ENCODE measurements around the gene SMARCAL1. TPM values are rescaled to one million over a fixed set of nuclear protein-coding genes. Genes with fewer than 3 reads are reported as not detected.
A peak's percentile ranks its signal among the peaks of the same experiment; 100 is the strongest.

Gene SMARCAL1
- total and polyA plus RNA-seq, 9 of the 15 experiments (the other 6 are each of a cell fraction or from before 2014, with no cell fraction given): 8.2 to 27.9 (median 12.4) TPM

DNA sequence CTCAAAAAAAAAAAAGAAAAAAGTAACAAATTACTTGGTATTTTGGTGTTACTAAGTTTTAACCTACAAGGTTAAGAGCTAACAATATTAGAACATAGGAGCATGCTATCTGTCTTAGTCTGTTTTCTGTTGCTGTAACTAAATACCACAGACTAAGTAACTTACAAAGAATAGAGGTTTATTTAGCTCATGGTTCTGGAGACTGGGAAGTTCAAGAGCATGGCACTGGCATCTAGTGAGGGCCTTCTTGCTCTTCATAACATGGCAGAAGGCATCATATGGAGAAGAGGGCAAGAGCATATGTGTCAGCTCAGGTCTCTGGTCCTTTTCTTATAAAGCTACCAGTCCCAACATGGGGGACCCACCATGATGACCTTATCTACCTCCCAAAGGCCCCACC lies 36.5 kb downstream of the SMARCAL1 start:
- POLR2A ChIA-PET: interaction anchor here (1.0 kb wide), 1 partner anchor 12 kb away, joined by 3 read pairs; no protein-coding TSS in a partner anchor
- Histone ChIP-seq H3K79me2 (ENCODE audit: control insufficient read depth, insufficient read depth, low read length) (no peaks in the 10 kb centered on the region), H3K4me3 (no peak overlapping the region), H3K4me1 (replicated peaks in 1 of 2; ENCODE audit: control insufficient read depth in 2 of 2, insufficient read depth in 2 of 2, low read length in 2 of 2) (no peaks in the 10 kb centered on the region), H3K27ac (ENCODE audit: extremely low read depth, low read depth, low read length) (no peak overlapping the region), H3K4me2 (ENCODE audit: insufficient read depth, low read length) (no peak overlapping the region), H3K9ac (ENCODE audit: insufficient read depth in 1 of 2, low read depth in 2 of 2, low read length in 2 of 2) (no peak overlapping the region), H3K9me1 (ENCODE audit: control insufficient read depth, insufficient read depth, low read length) (no peaks in the 10 kb centered on the region), H3K27me3 (ENCODE audit: control insufficient read depth in 2 of 2, insufficient read depth in 2 of 2, low read length in 2 of 2) (no peaks in the 10 kb centered on the region), H3K9me3 (replicated peaks; ENCODE audit: control insufficient read depth, insufficient read depth, low read depth, low read length) (no peaks in the 10 kb centered on the region), H3K36me3 (ENCODE audit: control insufficient read depth, insufficient read depth, low read length) (peaks cover 79% of the 10 kb centered on the region), H2AFZ (ENCODE audit: low read depth, low read length) (no peak overlapping the region), H4K20me1 (replicated peaks; ENCODE audit: control insufficient read depth, insufficient read depth, low read length) (no peaks in the 10 kb centered on the region)
- intact Hi-C loops (cut with micrococcal nuclease) (no loop called here), in situ Hi-C loops (cut with MboI) (no loop called here)
- no peak for DNase-seq (ENCODE audit: extremely low read depth in 1 of 4, low spot score in 3 of 4)
- no peak for ATAC-seq
- TF ChIP-seq ZNF766 (CRISPR knock-in tag; conservative IDR thresholded peaks at IDR 0.05) (peak; percentile 98), ZNF253 (CRISPR knock-in tag; conservative IDR thresholded peaks at IDR 0.05) (no peak)
- BruUV-seq (replicated peaks): no TSS peak
- no peak for FAIRE-seq
- CTCF ChIA-PET (ENCODE audit: low intra/inter-chr PET ratio): no interaction called here

GRCh38 chr2:216450346-216450745 lies 38.1 kb downstream of the SMARCAL1 start:
- Histone ChIP-seq H3K4me1 (replicated peaks in 1 of 2; ENCODE audit: control insufficient read depth in 2 of 2, insufficient read depth in 2 of 2, low read length in 2 of 2) (no peaks in the 10 kb centered on the region), H2AFZ (ENCODE audit: low read depth, low read length) (no peak overlapping the region), H3K27me3 (ENCODE audit: control insufficient read depth in 2 of 2, insufficient read depth in 2 of 2, low read length in 2 of 2) (no peaks in the 10 kb centered on the region), H3K36me3 (ENCODE audit: control insufficient read depth, insufficient read depth, low read length) (peaks cover 84% of the 10 kb centered on the region), H3K9ac (ENCODE audit: insufficient read depth in 1 of 2, low read depth in 2 of 2, low read length in 2 of 2) (no peak overlapping the region), H3K9me3 (replicated peaks; ENCODE audit: control insufficient read depth, insufficient read depth, low read depth, low read length) (no peaks in the 10 kb centered on the region; the same call in 1 of the 2 replicates), H3K79me2 (ENCODE audit: control insufficient read depth, insufficient read depth, low read length) (no peaks in the 10 kb centered on the region), H3K9me1 (ENCODE audit: control insufficient read depth, insufficient read depth, low read length) (no peaks in the 10 kb centered on the region), H3K27ac (ENCODE audit: extremely low read depth, low read depth, low read length) (no peak overlapping the region), H3K4me2 (ENCODE audit: insufficient read depth, low read length) (no peak overlapping the region), H3K4me3 (no peak overlapping the region), H4K20me1 (replicated peaks; ENCODE audit: control insufficient read depth, insufficient read depth, low read length) (no peaks in the 10 kb centered on the region)
- ATAC-seq (no peak), FAIRE-seq (no peak), DNase-seq (ENCODE audit: extremely low read depth in 1 of 4, low spot score in 3 of 4) (no peak)
- ChIA-PET CTCF (ENCODE audit: low intra/inter-chr PET ratio) (no interaction called here), POLR2A (no interaction called here)
- BruUV-seq (replicated peaks): no TSS peak
- no peak for TF ChIP-seq SREBF2 (CRISPR knock-in tag; IDR thresholded peaks at IDR 0.05)
- TF ChIP-seq, protein P1, sequence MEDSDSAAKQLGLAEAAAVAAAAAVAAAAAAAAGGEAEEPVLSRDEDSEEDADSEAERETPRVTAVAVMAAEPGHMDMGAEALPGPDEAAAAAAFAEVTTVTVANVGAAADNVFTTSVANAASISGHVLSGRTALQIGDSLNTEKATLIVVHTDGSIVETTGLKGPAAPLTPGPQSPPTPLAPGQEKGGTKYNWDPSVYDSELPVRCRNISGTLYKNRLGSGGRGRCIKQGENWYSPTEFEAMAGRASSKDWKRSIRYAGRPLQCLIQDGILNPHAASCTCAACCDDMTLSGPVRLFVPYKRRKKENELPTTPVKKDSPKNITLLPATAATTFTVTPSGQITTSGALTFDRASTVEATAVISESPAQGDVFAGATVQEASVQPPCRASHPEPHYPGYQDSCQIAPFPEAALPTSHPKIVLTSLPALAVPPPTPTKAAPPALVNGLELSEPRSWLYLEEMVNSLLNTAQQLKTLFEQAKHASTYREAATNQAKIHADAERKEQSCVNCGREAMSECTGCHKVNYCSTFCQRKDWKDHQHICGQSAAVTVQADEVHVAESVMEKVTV (CRISPR knock-in tag; IDR thresholded peaks at IDR 0.05): no peak
- TF ChIP-seq, protein P2, sequence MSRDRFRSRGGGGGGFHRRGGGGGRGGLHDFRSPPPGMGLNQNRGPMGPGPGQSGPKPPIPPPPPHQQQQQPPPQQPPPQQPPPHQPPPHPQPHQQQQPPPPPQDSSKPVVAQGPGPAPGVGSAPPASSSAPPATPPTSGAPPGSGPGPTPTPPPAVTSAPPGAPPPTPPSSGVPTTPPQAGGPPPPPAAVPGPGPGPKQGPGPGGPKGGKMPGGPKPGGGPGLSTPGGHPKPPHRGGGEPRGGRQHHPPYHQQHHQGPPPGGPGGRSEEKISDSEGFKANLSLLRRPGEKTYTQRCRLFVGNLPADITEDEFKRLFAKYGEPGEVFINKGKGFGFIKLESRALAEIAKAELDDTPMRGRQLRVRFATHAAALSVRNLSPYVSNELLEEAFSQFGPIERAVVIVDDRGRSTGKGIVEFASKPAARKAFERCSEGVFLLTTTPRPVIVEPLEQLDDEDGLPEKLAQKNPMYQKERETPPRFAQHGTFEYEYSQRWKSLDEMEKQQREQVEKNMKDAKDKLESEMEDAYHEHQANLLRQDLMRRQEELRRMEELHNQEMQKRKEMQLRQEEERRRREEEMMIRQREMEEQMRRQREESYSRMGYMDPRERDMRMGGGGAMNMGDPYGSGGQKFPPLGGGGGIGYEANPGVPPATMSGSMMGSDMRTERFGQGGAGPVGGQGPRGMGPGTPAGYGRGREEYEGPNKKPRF (IDR thresholded peaks at IDR 0.05; ENCODE audit: low read depth, low read length): no peak
- intact Hi-C loops (cut with micrococcal nuclease): no loop called here
- in situ Hi-C loops (cut with MboI): no loop called here

All from K562 (cell line).